Measurements from ENCODE around the gene SMC4. TPM values are rescaled to one million over a fixed set of nuclear protein-coding genes. Genes with fewer than 3 reads are reported as not detected.

The SMC4 gene
- total RNA-seq, 1 donor from 2014 or later, result 124 TPM

DNA sequence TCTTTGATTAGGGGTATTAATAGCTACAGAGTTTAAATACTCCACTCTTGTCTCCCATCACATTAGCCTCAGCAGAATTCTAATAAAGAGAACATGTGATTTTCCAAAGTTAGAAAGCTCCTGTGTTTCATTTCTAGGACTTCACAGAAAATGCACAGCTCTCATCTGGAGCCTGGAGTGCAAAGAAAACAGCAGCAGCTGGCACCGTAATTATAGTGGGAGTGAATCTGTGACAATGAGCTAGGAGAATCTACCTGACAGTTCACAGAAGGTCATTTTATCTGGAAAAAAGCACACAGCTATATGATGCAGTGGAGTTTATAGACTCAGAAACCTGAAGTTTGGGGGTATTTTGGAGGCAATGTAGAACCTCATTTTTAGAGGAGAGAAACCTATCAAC is 55.5 kb downstream of the SMC4 start:
- no peak for DNase-seq (ENCODE audit: extremely low spot score, unreplicated experiment)
- H3K4me1 Mint-ChIP-seq (ENCODE audit: unreplicated experiment), result peaks cover 5% of the 10 kb centered on the region
- peaks cover 4% of the 10 kb centered on the region for H3K9me3 Mint-ChIP-seq
- no peak overlapping the region for H3K4me3 Mint-ChIP-seq
- no peak overlapping the region for H3K27ac Mint-ChIP-seq
- TF ChIP-seq, protein P1, sequence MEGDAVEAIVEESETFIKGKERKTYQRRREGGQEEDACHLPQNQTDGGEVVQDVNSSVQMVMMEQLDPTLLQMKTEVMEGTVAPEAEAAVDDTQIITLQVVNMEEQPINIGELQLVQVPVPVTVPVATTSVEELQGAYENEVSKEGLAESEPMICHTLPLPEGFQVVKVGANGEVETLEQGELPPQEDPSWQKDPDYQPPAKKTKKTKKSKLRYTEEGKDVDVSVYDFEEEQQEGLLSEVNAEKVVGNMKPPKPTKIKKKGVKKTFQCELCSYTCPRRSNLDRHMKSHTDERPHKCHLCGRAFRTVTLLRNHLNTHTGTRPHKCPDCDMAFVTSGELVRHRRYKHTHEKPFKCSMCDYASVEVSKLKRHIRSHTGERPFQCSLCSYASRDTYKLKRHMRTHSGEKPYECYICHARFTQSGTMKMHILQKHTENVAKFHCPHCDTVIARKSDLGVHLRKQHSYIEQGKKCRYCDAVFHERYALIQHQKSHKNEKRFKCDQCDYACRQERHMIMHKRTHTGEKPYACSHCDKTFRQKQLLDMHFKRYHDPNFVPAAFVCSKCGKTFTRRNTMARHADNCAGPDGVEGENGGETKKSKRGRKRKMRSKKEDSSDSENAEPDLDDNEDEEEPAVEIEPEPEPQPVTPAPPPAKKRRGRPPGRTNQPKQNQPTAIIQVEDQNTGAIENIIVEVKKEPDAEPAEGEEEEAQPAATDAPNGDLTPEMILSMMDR (conservative IDR thresholded peaks at IDR 0.05), result no peak
- peaks cover 9% of the 10 kb centered on the region for H3K27me3 Mint-ChIP-seq
- no peaks in the 10 kb centered on the region for H3K36me3 Mint-ChIP-seq

DNA sequence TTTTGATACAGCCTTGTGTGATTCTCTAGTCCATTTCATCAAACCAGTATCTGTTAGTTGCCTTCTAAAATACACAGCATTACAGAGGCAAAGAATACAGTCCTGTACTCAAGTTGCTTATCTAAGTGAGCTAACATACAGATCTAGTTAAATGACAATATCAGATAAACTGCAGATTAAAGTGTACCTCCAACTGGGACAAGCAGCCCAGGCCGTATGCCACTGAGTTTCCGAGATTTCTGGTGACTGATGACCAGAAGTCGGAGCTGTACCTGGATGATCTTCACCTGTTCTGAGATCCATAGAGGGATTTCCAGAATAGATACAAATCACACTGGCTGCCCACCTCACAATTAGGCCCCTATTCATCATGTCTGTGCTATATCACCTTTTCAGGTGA is 56.4 kb downstream of the SMC4 start:
- H3K4me3 Mint-ChIP-seq, result no peak overlapping the region
- peaks cover 9% of the 10 kb centered on the region for H3K27me3 Mint-ChIP-seq
- no peak overlapping the region for H3K27ac Mint-ChIP-seq
- no peaks in the 10 kb centered on the region for H3K4me1 Mint-ChIP-seq (ENCODE audit: unreplicated experiment)
- DNase-seq (ENCODE audit: extremely low spot score, unreplicated experiment), result no peak
- TF ChIP-seq, protein P1 (conservative IDR thresholded peaks at IDR 0.05), result no peak
- H3K9me3 Mint-ChIP-seq, result no peaks in the 10 kb centered on the region
- H3K36me3 Mint-ChIP-seq, result no peaks in the 10 kb centered on the region

DNA sequence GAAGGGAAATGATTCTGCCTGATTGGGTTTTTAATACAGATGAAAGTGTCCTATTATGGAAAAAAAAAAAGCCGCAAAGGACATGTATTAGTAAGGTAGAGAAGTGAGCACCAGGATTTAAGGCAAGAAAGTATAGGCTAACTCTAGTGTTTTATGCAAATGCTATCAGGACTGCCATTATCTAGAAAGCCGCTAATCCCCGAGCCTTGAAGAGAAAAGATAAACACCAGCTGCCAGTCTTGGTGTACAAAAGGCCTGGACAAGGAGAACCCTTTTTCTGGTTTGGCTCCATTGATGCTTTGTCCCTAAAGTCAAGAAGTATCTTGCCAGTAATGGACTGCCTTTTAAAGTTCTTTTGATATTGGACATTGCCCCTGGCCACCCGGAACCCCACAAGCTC is 58.7 kb downstream of the SMC4 start:
- H3K4me1 Mint-ChIP-seq (ENCODE audit: unreplicated experiment), result no peaks in the 10 kb centered on the region
- H3K9me3 Mint-ChIP-seq, result peaks cover 5% of the 10 kb centered on the region
- H3K27me3 Mint-ChIP-seq, result peaks cover 13% of the 10 kb centered on the region
- H3K27ac Mint-ChIP-seq, result no peak overlapping the region
- TF ChIP-seq, protein P1 (conservative IDR thresholded peaks at IDR 0.05), result no peak
- no peak overlapping the region for H3K4me3 Mint-ChIP-seq
- peaks cover 4% of the 10 kb centered on the region for H3K36me3 Mint-ChIP-seq
- DNase-seq (ENCODE audit: extremely low spot score, unreplicated experiment), result no peak

DNA sequence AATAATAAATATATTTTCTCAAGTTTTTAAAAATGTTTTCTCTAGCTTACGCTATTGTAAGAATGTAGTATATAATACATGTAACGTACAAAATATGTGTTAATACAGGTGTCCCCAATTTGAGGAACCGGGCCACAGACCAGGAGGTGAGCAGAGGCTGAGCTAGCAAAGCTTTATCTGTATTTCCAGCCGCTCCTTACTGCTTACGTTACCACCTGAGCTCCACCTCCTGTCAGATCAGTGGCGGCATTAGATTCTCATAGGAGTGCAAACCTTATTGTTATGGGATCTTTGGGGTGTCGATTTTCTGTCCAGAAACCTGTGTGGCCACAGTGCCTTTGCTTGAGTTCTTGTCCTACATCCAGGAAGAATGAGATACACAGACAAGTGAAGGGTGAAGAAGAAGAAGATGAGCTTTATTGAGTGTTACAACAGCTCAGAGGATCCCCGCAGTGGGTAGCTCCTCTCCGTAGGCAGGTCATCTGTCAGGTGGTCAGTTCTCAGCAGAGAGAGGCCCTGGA is 60.1 kb downstream of the SMC4 start:
- Mint-ChIP-seq H3K36me3 (peaks cover 4% of the 10 kb centered on the region), H3K27me3 (peaks cover 13% of the 10 kb centered on the region), H3K4me3 (no peak overlapping the region), H3K9me3 (peaks cover 5% of the 10 kb centered on the region), H3K27ac (no peak overlapping the region), H3K4me1 (ENCODE audit: unreplicated experiment) (no peaks in the 10 kb centered on the region)
- TF ChIP-seq, protein P1 (conservative IDR thresholded peaks at IDR 0.05), result no peak
- DNase-seq (ENCODE audit: extremely low spot score, unreplicated experiment), result no peak

DNA sequence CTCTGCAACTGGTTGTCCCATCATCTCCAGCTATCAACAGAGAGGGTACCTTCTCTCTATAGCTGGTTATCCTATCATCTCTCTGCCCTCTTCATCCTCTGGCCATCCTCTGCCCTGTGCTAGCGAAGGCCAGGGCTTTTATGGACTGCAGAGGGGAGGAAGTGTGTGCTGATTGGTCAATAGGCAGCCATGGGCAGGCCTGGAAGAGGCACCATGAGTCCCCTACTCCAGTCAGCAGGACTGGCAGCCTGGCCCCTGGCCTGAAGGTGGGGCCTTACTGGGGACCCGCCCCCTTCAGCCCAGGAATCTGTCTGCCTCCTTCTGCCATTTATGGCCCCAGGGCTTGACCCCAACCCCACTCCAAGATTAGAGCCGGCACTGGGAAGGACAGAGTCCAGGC is 60.6 kb downstream of the SMC4 start:
- H3K27ac Mint-ChIP-seq, result no peak overlapping the region
- H3K4me3 Mint-ChIP-seq, result no peak overlapping the region
- TF ChIP-seq, protein P1 (conservative IDR thresholded peaks at IDR 0.05), result no peak
- peaks cover 4% of the 10 kb centered on the region for H3K36me3 Mint-ChIP-seq
- no peak for DNase-seq (ENCODE audit: extremely low spot score, unreplicated experiment)
- peaks cover 13% of the 10 kb centered on the region for H3K27me3 Mint-ChIP-seq
- peaks cover 5% of the 10 kb centered on the region for H3K9me3 Mint-ChIP-seq
- H3K4me1 Mint-ChIP-seq (ENCODE audit: unreplicated experiment), result no peaks in the 10 kb centered on the region

DNA sequence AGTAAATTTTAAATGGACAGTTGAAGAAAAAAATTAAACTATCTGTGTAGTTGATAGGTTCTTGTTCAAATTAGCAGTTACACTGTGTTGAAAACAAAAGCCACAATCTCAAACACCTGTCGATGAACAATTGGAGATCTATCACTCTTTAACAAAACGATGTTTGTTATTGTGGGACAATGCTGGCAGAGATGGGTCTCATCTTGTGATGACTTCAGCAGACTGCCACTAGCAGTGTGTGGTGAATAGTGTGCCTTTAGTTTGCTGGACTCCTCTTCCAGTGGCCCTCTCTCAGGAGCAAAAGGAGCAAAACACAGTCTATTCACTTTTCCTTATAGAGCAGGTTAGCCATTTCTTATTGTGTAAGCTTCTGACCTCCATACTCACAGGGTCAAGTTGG is 64.9 kb downstream of the SMC4 start:
- H3K27me3 Mint-ChIP-seq, result peaks cover 7% of the 10 kb centered on the region
- H3K4me1 Mint-ChIP-seq (ENCODE audit: unreplicated experiment), result no peaks in the 10 kb centered on the region
- no peak overlapping the region for H3K27ac Mint-ChIP-seq
- no peak overlapping the region for H3K4me3 Mint-ChIP-seq
- DNase-seq (ENCODE audit: extremely low spot score, unreplicated experiment), result no peak
- H3K9me3 Mint-ChIP-seq, result peaks cover 5% of the 10 kb centered on the region
- TF ChIP-seq, protein P1 (conservative IDR thresholded peaks at IDR 0.05), result no peak
- peaks cover 4% of the 10 kb centered on the region for H3K36me3 Mint-ChIP-seq
